Dermis microvascular lymphatic vessel endothelial cell (primary cell): Measurements from ENCODE around the gene GSTT4. TPM values are rescaled to one million over a fixed set of nuclear protein-coding genes. Genes with fewer than 3 reads are reported as not detected.
"Not testable (repeated sequence)": the region's sequence is repeated elsewhere in the genome, so short reads cannot be mapped to it uniquely, and the experiment has no call there.

Experiments
- DNase-seq, 2 donors: peaks; one replicate each; pipeline versions ENCODE4 v3.0.0 to v3.0.0-alpha.2; 2010; ENCODE audit warnings: low read depth in 2 of 2
- total RNA-seq: library from RNA; depleted of rRNA; stranded (reverse); fragments of >200 nt; gene quantifications from 2 replicates; pipeline ENCODE4 v1.2.1, GENCODE V29; 2014

Gene GSTT4
- total RNA-seq, 1 donor from 2014 or later, result not detected

DNA sequence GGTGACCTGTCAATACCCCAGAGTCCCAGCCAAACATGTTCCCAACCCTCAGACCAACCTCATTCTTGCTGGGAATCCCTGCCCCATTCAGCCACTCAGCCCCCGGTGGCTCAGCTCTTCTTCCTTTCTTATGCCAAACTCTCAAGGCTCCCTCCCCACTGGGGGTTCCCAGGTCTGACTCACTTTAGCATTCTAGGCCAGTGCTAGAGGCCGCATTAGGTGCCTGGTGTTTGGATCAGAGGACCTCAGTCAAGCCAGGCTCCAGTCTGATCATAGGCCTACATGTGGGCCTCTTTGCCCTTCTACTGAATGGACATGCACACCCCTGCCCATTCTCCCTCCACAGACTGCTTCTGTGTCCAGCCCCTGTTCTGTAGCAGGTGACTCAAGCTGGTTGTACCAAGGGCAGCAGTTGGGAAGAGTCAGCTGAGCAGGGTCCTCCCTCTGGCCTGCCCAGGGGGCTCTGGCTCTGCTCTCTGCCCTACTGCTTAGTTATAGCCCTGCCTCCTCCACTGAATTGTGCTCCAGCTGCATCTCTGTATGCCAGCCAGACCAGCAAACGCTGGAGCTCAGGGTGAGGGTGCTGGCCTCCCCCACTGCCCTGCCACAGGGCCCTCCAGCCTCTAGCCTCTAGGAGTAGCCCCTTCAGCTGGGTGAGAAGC, 15.5 kb downstream of the GSTT4 start:
- DNase-seq, result not testable (repeated sequence)

DNA sequence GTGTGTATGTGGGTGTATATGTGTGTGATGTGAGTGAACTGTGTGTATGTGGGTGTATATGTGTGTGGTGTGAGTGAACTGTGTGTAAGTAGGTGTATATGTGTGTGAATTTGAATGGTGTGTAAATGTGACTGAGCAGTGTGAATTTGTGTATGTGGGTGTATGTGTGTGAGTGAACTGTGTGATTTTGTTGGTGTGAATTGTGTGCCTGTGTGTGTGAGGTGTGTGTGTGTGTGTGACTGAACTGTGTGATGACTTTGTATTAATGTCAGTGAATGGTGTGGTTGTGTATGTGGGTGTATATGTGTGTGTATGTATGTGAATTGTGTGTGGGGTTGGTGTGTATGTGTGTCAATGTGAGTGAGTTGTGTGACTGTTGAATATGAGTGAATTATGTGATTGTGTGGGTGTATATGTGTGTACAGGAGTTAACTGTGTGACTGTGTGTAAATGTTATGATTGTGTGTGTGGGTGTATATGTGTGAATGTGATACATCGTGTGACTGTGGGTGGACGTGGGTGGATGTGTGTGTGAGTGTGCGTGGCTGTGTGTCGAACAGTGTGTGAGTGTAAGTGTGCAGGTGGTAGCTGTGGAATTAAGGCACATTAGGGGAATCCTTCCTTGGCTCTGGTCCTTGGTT, 18.6 kb downstream of the GSTT4 start:
- not testable (repeated sequence) for DNase-seq

DNA sequence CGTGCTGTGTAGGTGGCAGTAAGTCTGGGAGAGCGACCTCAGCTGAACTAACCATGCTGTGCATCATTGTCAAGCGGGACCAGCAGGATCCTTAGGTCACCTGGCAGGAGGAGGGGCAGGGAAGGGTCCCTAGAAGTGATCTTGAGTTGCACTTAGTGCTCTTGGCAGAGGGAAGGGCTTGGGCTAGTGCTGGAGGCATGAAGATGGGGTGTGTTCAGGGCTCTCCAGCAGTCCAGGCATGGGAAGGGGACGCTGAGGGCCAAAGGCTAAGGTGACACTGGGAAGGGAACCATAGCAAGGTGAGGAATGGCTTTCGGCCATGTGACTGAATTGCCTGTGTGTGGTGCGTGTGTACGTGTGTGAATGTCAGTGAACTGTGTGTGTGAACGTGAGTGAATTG, 19.2 kb downstream of the GSTT4 start:
- not testable (repeated sequence) for DNase-seq

DNA sequence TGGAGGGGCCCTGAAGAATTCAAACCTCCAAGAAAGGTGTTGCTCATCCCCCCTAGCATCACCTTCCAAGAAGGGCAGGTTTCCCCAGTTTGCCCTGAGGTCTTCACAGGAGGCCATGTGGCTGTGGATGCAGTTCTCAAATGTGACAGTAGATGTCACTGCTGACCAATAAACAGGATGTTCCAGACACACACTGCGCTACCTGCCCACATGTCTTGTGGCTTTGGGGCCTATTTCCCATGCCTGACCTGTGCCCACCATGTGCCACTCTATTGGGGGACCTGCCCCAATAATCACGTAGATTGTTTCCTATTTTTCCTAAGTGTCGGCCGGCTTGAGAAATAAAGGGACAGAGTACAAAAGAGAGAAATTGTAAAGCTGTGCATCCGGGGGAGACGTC, 20.8 kb downstream of the GSTT4 start:
- peak in 1 of 2 donors; percentile 35 for DNase-seq

DNA sequence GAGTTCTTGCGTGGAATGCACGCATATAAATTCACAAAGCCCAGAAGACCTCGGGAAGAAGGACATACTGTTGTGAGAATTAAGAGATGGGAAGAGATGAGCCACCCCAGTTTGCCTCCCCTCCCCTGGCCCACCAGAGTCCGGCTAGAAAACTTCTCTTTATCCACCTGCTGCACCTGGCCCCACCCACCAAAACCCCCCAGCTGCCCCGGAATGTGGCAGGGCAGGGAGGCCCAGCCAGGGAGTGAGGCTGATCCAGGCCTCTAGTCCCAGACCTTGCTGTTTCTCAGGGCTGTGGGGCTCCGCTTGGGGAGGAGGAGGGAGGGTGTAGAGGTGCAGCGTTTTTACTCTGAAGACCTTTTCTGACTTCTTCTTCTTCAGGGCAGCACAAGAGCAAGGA, 24.7 kb downstream of the GSTT4 start:
- not testable (repeated sequence) for DNase-seq

DNA sequence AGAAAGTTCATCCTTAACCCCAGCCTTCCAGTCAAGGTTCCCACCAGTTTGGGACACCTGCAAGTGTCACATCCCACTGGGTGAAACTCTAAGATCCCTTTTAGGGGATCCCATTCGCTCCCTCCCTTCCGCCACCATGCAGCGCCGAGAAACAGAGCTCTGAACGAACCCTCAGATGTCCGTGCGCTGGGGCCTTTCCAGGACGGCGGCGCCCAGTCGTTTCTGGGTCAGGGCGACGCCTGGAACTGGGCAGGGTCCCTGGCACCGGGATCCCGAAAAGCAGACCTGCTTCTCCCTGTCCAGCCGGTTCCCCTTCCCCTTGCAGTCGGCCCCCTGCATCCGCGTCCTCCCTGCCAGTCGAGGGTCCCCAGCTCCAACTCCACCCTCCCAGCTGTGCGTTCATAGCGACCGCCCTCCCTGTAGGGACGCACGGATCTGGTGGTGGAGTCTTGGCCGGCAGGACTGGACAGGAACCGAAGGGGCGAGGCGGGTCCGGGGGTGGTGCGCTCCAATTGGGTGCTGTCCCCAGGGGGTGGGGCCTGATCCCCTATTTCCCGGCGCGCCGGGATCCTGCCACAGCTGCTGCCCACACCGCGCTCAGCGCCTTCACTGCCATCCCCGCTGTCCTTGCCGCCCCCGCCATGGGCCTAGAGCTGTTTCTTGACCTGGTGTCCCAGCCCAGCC, 25.6 kb downstream of the GSTT4 start, which contains the start of gene GSTT2:
Gene GSTT2, plus strand, starts transcription at position 578 of the 684 bp plus-strand sequence.
- DNase-seq, result not testable (repeated sequence)

DNA sequence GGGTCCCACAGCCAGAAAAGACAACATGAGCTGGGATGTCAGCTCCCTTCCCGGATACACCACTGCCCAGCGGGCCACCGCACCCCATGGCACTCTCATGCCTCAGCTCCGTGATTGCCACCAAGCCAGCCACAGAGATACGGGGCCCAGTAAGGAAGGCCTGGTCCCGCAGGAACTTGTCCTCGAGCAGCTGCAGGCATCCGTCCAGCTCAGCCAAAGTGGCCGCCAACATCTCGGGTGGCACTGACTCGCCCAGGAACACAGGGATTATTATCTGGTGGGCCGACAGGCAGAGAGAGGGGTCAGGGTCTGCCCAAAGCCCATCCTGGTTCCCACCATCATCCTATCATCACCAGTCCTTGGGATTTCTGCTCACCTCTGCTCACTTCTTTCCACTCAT, 27.9 kb downstream of the GSTT4 start:
- not testable (repeated sequence) for DNase-seq

DNA sequence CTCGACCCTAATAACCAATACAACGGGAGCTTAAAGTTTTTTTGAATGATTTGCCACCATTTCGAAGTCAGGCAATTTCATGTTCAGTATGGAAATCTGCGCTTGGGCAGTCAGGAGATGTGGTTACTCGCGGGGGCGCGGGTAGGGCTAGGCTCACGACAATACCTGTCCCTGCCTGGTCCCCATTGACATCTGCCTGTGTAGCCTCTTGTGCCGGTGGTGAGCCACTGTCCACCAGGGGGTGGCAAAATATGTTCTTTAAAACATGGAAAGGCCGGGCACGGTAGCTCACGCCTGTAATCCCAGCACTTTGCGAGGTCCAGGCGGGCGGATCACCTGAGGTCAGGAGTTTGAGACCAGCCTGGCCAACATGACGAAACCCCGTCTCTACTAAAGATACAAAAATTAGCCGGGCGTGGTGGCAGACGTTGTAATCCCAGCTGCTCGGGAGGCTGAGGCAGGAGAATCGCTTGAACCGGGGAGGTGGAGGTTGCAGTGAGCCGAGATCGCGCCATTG, 30.4 kb downstream of the GSTT4 start:
- not testable (repeated sequence) for DNase-seq

DNA sequence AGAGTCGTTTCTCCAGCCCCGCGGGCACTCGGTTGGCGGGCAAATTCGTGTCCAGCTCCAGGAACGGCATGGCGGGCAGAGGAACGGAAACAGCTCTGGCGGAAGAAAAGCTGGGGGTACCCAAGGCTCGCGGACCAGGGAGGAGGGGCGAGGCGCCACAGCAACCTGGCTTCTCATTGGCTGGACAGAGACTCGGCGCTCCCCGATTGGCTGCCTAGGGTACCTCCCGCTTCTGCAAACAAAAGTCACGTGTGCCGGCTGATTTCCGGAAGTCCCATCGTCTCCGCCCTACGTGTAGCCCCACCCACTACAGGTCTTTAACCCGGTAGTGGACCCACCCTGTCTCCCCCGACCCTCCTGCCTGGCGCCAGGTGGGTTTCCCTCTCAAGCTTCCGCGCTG, 30.9 kb downstream of the GSTT4 start, which contains the start of gene DDT:
Gene DDT, minus strand, starts transcription at position 97 of the 400 bp plus-strand sequence. Its CDS starts 27 bp downstream, at position 70.
- DNase-seq, result not testable (repeated sequence)

DNA sequence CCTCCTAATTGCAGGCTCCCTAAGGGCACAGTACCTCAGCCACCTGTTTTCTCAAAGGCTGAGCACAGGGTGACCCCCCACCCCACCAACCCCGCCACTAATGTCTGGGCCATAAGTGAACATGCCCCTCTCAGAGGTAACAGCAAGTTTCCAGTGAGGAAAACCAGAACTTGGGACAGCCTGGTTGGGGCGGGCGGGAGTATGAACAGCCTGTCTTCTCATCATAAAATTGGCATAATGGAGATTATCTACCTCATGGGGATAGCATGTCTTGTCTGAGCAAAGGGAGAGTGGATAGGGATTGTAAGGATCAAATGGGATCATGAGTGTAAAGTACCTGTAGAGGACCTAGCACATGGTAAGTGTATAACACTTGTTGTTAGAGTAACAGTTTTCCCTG, 33.3 kb downstream of the GSTT4 start:
- DNase-seq, result not testable (repeated sequence)

DNA sequence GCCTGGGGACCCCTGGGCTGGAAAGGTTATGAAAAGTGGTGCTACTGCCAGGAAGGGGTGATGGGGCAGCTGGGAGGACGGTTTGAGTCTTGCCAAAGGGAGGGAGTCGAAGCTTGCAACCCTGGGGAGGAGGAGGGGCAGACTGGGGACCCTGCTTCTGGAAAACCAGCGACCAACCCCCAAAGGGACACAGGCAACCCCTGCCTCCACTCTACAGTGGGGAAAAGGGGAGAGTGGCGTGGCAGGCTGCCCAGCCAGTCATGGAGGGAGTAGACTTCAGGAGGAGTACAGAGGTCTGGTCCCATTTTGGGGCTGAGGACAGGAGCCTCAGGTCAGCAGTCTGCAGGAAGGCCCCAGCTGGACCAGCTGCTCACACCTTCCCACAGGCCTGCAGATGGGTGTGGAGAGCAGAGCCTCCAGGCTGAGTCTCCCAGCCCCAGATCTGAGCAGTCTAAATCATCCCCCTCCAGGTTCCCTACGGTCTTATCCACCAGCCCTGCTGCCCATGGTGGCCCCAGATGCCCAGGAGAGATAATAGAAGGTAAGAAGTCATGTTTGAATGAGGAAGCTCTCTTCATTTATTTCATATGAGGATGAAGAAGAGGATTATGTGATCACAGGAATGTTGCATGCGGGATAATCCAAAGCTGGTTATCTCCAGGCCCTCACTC, 34.3 kb downstream of the GSTT4 start:
- DNase-seq, result no peak

DNA sequence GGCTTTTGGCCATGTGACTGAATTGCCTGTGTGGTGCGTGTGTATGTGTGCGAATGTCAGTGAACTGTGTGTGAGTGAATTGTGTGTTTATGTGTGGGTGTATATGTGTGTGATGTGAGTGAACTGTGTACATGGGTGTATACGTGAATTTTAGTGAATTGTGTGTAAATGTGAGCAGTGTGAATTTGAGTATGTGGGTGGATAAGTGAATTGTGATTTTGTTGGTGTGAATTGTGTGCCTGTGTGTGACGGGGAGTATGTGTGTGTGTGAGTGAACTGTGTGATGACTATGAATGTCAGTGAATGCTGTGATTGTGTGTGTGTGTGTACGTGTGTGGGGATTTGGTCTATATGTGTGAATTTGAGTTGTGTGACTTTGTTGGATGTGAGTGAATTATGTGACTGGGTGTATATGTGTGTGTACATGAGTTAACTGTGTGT, 35.0 kb downstream of the GSTT4 start:
- DNase-seq, result no peak

DNA sequence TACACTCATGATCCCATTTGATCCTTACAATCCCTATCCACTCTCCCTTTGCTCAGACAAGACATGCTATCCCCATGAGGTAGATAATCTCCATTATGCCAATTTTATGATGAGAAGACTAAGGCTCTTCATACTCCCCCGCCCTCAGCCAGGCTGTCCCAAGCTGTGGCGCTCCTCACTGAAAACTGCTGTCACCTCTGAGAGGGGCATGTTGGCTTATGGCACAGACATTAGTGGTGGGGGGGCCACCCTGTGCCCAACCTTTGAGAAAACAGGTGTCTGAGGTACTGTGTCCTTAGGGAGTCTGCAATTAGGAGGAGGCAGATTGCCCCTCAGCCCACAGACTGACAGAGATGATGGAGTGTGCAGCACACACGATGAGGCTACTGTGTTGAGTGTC, 36.2 kb downstream of the GSTT4 start:
- no peak for DNase-seq

DNA sequence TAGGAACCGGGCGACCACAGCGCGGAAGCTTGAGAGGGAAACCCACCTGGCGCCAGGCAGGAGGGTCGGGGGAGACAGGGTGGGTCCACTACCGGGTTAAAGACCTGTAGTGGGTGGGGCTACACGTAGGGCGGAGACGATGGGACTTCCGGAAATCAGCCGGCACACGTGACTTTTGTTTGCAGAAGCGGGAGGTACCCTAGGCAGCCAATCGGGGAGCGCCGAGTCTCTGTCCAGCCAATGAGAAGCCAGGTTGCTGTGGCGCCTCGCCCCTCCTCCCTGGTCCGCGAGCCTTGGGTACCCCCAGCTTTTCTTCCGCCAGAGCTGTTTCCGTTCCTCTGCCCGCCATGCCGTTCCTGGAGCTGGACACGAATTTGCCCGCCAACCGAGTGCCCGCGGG, 38.7 kb downstream of the GSTT4 start, which contains the start of gene DDTL:
Gene DDTL, plus strand, starts transcription at position 321 of the 400 bp plus-strand sequence. Its CDS starts 27 bp downstream, at position 348.
- DNase-seq, result not testable (repeated sequence)

DNA sequence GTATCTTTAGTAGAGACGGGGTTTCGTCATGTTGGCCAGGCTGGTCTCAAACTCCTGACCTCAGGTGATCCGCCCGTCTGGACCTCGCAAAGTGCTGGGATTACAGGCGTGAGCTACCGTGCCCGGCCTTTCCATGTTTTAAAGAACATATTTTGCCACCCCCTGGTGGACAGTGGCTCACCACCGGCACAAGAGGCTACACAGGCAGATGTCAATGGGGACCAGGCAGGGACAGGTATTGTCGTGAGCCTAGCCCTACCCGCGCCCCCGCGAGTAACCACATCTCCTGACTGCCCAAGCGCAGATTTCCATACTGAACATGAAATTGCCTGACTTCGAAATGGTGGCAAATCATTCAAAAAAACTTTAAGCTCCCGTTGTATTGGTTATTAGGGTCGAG, 39.2 kb downstream of the GSTT4 start:
- DNase-seq, result not testable (repeated sequence)

DNA sequence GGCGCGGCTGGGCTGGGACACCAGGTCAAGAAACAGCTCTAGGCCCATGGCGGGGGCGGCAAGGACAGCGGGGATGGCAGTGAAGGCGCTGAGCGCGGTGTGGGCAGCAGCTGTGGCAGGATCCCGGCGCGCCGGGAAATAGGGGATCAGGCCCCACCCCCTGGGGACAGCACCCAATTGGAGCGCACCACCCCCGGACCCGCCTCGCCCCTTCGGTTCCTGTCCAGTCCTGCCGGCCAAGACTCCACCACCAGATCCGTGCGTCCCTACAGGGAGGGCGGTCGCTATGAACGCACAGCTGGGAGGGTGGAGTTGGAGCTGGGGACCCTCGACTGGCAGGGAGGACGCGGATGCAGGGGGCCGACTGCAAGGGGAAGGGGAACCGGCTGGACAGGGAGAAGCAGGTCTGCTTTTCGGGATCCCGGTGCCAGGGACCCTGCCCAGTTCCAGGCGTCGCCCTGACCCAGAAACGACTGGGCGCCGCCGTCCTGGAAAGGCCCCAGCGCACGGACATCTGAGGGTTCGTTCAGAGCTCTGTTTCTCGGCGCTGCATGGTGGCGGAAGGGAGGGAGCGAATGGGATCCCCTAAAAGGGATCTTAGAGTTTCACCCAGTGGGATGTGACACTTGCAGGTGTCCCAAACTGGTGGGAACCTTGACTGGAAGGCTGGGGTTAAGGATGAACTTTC, 44.0 kb downstream of the GSTT4 start, which contains the start of gene GSTT2B:
Gene GSTT2B, minus strand, starts transcription at position 112 of the 688 bp plus-strand sequence. Its CDS starts 64 bp downstream, at position 48.
- not testable (repeated sequence) for DNase-seq

DNA sequence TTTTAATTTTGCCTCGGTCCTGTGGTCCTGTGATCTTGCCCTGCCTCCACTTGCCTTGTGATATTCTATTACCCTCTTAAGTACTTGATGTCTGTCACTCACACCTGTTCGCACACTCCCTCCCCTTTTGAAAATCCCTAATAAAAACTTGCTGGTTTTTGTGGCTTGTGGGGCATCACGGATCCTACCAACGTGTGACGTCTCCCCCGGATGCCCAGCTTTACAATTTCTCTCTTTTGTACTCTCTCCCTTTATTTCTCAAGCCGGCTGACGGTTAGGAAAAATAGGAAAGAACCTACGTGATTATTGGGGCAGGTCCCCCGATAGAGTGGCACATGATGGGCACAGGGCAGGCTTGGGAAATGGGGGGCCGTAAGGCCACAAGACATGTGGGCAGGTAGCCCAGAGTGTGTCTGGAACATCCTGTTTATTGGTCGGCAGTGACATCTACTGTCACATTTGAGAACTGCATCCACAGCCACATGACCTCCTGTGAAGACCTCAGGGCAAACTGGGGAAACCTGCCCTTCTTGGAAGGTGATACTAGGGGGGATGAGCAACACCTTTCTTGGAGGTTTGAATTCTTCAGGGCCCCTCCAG, 48.9 kb downstream of the GSTT4 start:
- DNase-seq, result peak; percentile 66 to 70

DNA sequence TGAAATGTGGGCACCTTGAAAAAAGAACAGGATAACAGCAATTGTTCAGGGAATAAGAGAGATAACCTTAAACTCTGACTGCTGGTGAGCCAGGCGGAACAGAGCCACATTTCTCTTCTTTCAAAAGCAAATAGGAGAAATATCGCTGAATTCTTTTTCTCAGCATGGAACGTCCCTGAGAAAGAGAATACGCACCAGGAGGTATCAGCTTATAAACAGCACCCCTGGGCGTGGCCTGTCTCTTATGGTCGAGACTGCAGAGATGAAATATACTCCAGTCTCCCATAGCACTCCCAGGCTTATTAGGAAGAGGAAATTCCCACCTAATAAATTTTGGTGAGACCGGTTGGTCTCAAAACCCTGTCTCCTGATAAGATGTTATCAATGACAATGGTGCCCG, 49.4 kb downstream of the GSTT4 start:
- DNase-seq, result not testable (repeated sequence)

DNA sequence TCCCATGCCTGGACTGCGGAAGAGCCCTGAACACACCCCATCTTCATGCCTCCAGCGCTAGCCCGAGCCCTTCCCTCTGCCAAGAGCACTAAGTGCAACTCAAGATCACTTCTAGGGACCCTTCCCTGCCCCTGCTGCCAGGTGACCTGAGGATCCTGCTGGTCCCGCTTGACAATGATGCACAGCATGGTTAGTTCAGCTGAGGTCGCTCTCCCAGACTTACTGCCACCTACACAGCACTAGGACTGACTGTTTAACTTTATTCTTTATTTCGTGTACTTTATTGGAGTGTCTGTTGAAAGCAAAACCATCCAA, 50.3 kb downstream of the GSTT4 start:
- not testable (repeated sequence) for DNase-seq
